ENCODE data around the gene TSPAN15. TPM values are rescaled to one million over a fixed set of nuclear protein-coding genes. Genes with fewer than 3 reads are reported as not detected.
A peak's percentile ranks its signal among the peaks of the same experiment; 100 is the strongest.

The TSPAN15 gene
- total RNA-seq, 1 experiment from 2014 or later, result 212 TPM

DNA sequence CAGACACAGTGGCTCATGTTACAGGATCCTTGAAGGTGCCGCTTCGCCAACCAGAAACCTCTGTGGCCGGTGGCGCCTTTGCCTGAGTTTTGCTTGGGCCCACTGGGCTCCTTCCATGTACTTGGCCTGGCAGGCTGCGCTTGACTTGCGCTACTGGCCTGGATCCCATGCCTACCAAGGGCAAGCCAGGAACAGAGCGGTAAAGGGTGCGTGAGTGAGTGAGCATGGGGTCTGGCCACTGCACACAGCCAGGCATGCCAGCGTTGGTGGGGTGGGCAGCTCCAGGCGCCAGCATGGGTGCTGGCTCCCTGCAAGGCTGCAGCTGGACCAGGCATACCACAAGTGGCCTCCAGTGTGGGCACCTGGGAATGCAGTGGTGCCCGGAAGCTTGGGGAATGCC lies 16.3 kb upstream of the TSPAN15 start:
- BruUV-seq (replicated peaks), result no TSS peak
- Histone ChIP-seq H3K4me3 (ENCODE audit: low read length) (no peak overlapping the region), H4K20me1 (ENCODE audit: low read length) (no peaks in the 10 kb centered on the region), H3K36me3 (ENCODE audit: low read depth, low read length) (no peaks in the 10 kb centered on the region), H3K4me2 (ENCODE audit: low read length) (no peak overlapping the region), H2AFZ (ENCODE audit: low read length) (no peak overlapping the region), H3K9me2 (replicated peaks; ENCODE audit: low read length) (no peaks in the 10 kb centered on the region), H3K9ac (ENCODE audit: low read length) (no peak overlapping the region), H3K79me2 (ENCODE audit: low read length) (no peaks in the 10 kb centered on the region), H3K27ac (ENCODE audit: low read length) (peak overlapping the region; percentile 56; the same call in 1 of the 2 replicates), H3F3A (ENCODE audit: low read length, unreplicated experiment) (peaks cover 17% of the 10 kb centered on the region), H3K27me3 (ENCODE audit: low read length) (no peaks in the 10 kb centered on the region), H3K9me3 (ENCODE audit: low read length) (no peaks in the 10 kb centered on the region), H3K4me1 (ENCODE audit: insufficient read depth, low read length) (peaks cover 41% of the 10 kb centered on the region)
- ATAC-seq, result no peak
- ChIA-PET CTCF (interaction anchor here (1.0 kb wide), 1 partner anchor 12 kb away, joined by 4 read pairs; no protein-coding TSS in a partner anchor), POLR2A (ENCODE audit: unreplicated experiment) (no interaction called here)
- intact Hi-C loops (cut with micrococcal nuclease), result loop anchor here (5.0 kb wide), 1 partner anchor 32 kb away; no protein-coding TSS in a partner anchor
- no peak for DNase-seq
- TF ChIP-seq CTCF (conservative IDR thresholded peaks at IDR 0.05; ENCODE audit: low read depth, low read length), result no peak
- no peak for TF ChIP-seq EZH2 (IDR thresholded peaks at IDR 0.05; ENCODE audit: low read length, unreplicated experiment)
- no peak for TF ChIP-seq EZH2phosphoT487 (IDR thresholded peaks at IDR 0.05; ENCODE audit: borderline replicate concordance, low read length)

DNA sequence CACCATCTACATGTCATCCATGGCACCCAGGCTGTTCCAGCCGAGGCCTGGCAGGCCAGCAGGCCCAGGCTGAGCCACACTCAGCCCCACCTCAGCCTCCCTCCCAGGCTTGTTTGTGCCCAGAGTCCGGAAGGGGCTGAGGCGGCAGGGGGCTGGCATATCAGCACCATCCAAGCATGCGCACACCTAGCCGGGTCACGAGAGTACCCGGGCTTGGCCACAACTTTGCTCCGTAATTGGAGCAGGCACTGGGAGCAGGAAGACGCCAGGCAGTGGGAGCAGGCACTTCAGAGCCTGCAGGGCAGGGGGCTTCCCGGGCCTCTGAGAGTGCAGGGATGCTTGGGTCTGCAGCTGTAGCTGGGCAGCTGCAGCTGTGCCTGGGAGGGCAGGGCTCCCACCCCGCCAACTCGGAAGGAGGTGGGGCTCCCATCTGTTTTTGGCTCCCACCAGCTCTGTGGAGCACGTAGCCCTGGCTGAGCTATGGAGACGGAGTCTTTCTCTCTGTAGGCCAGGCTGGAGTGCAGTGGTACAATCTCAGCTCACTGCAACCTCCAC lies 15.2 kb upstream of the TSPAN15 start:
- Histone ChIP-seq H3K79me2 (ENCODE audit: low read length) (no peaks in the 10 kb centered on the region), H3F3A (ENCODE audit: low read length, unreplicated experiment) (peaks cover 24% of the 10 kb centered on the region), H3K9ac (ENCODE audit: low read length) (no peak overlapping the region), H3K4me2 (ENCODE audit: low read length) (no peak overlapping the region), H3K9me2 (replicated peaks; ENCODE audit: low read length) (no peaks in the 10 kb centered on the region), H2AFZ (ENCODE audit: low read length) (no peak overlapping the region), H3K27me3 (ENCODE audit: low read length) (no peaks in the 10 kb centered on the region), H3K27ac (ENCODE audit: low read length) (no peak overlapping the region), H3K36me3 (ENCODE audit: low read depth, low read length) (no peaks in the 10 kb centered on the region), H4K20me1 (ENCODE audit: low read length) (no peaks in the 10 kb centered on the region), H3K4me1 (ENCODE audit: insufficient read depth, low read length) (peaks cover 52% of the 10 kb centered on the region), H3K4me3 (ENCODE audit: low read length) (no peak overlapping the region), H3K9me3 (ENCODE audit: low read length) (no peaks in the 10 kb centered on the region)
- POLR2A ChIA-PET (ENCODE audit: unreplicated experiment), result no interaction called here
- ATAC-seq (no peak), DNase-seq (no peak)
- intact Hi-C loops (cut with micrococcal nuclease), result no loop called here
- no TSS peak for BruUV-seq (replicated peaks)
- CTCF ChIA-PET, result no interaction called here
- TF ChIP-seq EZH2phosphoT487 (IDR thresholded peaks at IDR 0.05; ENCODE audit: borderline replicate concordance, low read length) (no peak), EZH2 (IDR thresholded peaks at IDR 0.05; ENCODE audit: low read length, unreplicated experiment) (no peak), CTCF (conservative IDR thresholded peaks at IDR 0.05; ENCODE audit: low read depth, low read length) (no peak)

Data from PC-3 (cell line).